Measurements from ENCODE around the gene DCTN2.

DNA sequence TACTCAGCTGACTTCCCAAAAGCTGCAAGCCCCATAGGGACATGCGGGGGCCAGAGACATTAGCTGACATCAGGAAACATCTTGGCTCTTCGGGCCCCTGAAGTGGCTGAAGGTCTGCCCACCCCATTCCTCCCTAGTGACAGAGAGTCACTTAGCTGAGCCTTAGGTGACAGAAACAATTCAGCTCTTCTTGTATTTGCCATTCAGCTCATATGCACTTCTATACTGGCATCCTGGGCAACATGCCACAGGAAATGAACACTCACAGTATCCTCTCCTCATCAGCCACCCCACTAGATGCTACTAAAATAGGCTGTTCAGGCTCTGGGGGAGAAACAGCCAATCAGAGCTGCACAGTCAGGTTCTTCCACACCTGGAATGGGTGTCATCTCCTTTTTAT, 3.4 kb downstream of the DCTN2 start:
- TF ChIP-seq SIN3A (IDR thresholded peaks at IDR 0.05; ENCODE audit: borderline replicate concordance, low read depth, low read length), result no peak
- TF ChIP-seq NFIC (IDR thresholded peaks at IDR 0.05; ENCODE audit: borderline replicate concordance), result no peak
- TF ChIP-seq GATA2 (CRISPR knock-in tag; IDR thresholded peaks at IDR 0.05), result no peak
- no peak for TF ChIP-seq CTCF (IDR thresholded peaks at IDR 0.05)
- no peak for TF ChIP-seq POLR2AphosphoS5 (IDR thresholded peaks at IDR 0.05; ENCODE audit: low read depth, low read length)
- TF ChIP-seq EP300 (IDR thresholded peaks at IDR 0.05; ENCODE audit: borderline replicate concordance in 1 of 2, low read depth in 1 of 2, low read length in 1 of 2), result no peak
- no peak for TF ChIP-seq NRF1 (IDR thresholded peaks at IDR 0.05; ENCODE audit: low read depth, low read length)
- TF ChIP-seq EZH2phosphoT487 (IDR thresholded peaks at IDR 0.05; ENCODE audit: borderline replicate concordance, low read depth), result no peak
- no peak for TF ChIP-seq RAD21 (IDR thresholded peaks at IDR 0.05; ENCODE audit: low read length)
